Measurements from ENCODE around the gene HAND2.

Gene HAND2

GRCh38 chr4:173509036-173510001 lies 20.7 kb downstream of the HAND2 start:
- H3K27me3 ChIP-seq (ENCODE audit: insufficient read depth, low read length), result peaks cover 91% of the 10 kb centered on the region
- H2AFZ ChIP-seq (ENCODE audit: low read depth, low read length), result peak overlapping the region; percentile 92
- H3K36me3 ChIP-seq (ENCODE audit: insufficient read depth, low read length), result no peaks in the 10 kb centered on the region
- no peaks in the 10 kb centered on the region for H3K4me1 ChIP-seq (ENCODE audit: insufficient read depth, low read length)
- peaks cover 18% of the 10 kb centered on the region for H3K9me3 ChIP-seq (ENCODE audit: low read length)
- peak overlapping the region; percentile 47 for H3K4me3 ChIP-seq (ENCODE audit: low read length)

GRCh38 chr4:173508386-173509035 lies 21.5 kb downstream of the HAND2 start:
- Histone ChIP-seq H3K4me3 (ENCODE audit: low read length) (no peak overlapping the region), H3K4me1 (ENCODE audit: insufficient read depth, low read length) (no peaks in the 10 kb centered on the region), H3K9me3 (ENCODE audit: low read length) (peaks cover 18% of the 10 kb centered on the region), H2AFZ (ENCODE audit: low read depth, low read length) (no peak overlapping the region), H3K27me3 (ENCODE audit: insufficient read depth, low read length) (peaks cover 86% of the 10 kb centered on the region), H3K36me3 (ENCODE audit: insufficient read depth, low read length) (no peaks in the 10 kb centered on the region)

- Histone ChIP-seq H3K9me3 (ENCODE audit: low read length) (peaks cover 18% of the 10 kb centered on the region), H3K4me1 (ENCODE audit: insufficient read depth, low read length) (no peaks in the 10 kb centered on the region), H3K36me3 (ENCODE audit: insufficient read depth, low read length) (no peaks in the 10 kb centered on the region), H3K4me3 (ENCODE audit: low read length) (no peak overlapping the region), H3K27me3 (ENCODE audit: insufficient read depth, low read length) (peaks cover 86% of the 10 kb centered on the region), H2AFZ (ENCODE audit: low read depth, low read length) (no peak overlapping the region)
Observed at GRCh38 chr4:173507471-173508385, 22.3 kb downstream of the HAND2 start.

DNA sequence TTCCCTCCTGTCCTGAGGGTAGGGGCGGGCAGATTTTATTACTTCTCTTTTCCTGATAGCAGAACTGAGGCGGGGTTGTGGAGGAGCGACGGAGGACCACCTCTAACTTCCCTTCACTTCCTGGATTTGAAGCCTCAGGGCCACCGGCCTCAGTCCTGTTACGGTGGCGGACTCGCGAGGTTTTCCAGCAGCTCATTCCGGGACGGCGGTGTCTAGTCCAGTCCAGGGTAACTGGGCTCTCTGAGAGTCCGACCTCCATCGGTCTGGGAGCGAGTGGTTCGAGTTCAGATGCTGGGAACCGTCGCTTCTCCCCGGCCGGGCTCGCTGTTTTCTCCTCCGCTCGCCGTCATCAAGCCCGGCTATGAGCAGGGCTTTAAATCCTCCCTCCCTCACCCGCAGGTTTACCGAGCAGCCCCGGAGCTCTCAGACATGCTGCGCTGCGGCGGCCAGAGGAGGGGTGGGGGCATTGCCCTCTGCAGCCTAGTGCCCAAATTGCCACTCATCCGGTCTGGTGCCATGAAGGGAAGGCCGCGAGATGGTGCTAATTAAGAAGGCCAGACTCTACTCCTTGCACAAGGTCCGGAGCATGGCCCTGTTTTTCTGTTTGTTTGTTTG lies 23.3 kb downstream of the HAND2 start:
- Histone ChIP-seq H3K4me1 (ENCODE audit: insufficient read depth, low read length) (no peaks in the 10 kb centered on the region), H3K4me3 (ENCODE audit: low read length) (no peak overlapping the region), H3K27me3 (ENCODE audit: insufficient read depth, low read length) (peaks cover 81% of the 10 kb centered on the region)

GRCh38 chr4:173505924-173506518 lies 24.0 kb downstream of the HAND2 start:
- H2AFZ ChIP-seq (ENCODE audit: low read depth, low read length), result no peak overlapping the region
- H3K36me3 ChIP-seq (ENCODE audit: insufficient read depth, low read length), result no peaks in the 10 kb centered on the region
- no peaks in the 10 kb centered on the region for H3K4me1 ChIP-seq (ENCODE audit: insufficient read depth, low read length)
- no peak overlapping the region for H3K4me3 ChIP-seq (ENCODE audit: low read length)
- peaks cover 77% of the 10 kb centered on the region for H3K27me3 ChIP-seq (ENCODE audit: insufficient read depth, low read length)
- peaks cover 18% of the 10 kb centered on the region for H3K9me3 ChIP-seq (ENCODE audit: low read length)

More for the DNA sequence above, 23.3 kb downstream of the HAND2 start:
- H3K36me3 ChIP-seq (ENCODE audit: insufficient read depth, low read length), result no peaks in the 10 kb centered on the region
- H2AFZ ChIP-seq (ENCODE audit: low read depth, low read length), result no peak overlapping the region
- peaks cover 18% of the 10 kb centered on the region for H3K9me3 ChIP-seq (ENCODE audit: low read length)

DNA sequence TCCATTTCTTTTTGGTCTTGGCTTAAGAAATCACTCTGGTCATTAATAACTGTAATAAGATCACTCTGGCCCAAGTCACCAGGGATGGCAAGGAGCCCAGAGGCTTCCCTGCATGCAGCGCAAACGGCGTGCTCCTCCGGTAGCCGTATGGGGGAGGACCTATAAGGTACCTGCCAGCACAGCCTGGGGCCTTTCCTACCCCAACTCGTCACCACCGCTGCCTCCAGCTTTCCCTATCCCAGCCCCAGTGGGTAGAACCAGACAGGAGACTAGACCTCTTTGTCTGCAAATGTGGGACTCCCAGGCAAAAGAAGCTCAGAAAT lies 25.9 kb downstream of the HAND2 start:
- Histone ChIP-seq H3K27me3 (ENCODE audit: insufficient read depth, low read length) (peaks cover 65% of the 10 kb centered on the region), H3K4me3 (ENCODE audit: low read length) (no peak overlapping the region)

DNA sequence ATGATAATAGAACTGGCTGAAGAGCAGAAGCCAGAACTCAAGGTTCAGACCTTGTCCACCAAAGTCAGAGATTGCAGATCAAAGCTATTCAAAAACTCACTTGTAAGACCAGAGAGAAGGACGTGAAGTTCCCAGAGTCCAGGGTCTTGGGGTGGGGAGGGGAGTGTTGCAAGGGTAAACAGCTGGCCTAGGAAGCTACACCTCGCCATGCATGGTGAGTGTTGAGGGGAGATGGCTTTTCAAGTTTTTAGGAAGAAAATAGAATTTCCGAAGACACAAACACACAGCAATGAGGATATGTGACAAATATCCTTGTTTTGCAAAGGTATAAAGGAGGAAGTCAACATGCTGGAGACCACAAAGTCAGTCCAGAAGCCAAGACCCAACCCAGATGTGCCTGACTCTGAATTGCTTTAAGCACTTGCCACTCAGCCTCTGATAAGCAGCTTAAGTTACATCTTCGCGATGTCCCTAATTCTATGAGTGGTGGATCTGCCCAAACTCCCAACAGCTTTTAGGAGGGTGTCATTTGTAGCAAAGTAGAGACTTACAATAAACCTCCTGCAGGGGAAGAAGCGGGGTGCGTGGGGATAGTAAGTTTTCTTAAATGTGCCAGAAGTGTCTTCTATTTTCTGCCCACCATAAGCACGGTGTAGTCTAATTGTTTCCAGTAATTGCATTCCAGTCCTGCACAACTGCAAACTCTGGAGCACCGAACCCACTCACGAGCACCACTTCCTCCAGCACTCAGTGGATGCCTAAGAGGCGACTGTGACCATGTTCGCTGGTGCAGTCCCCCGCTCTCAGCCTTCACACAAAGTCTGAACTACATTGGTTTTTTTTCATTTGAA lies 26.5 kb downstream of the HAND2 start:
- H3K9me3 ChIP-seq (ENCODE audit: low read length), result peaks cover 5% of the 10 kb centered on the region
- H3K27me3 ChIP-seq (ENCODE audit: insufficient read depth, low read length), result peaks cover 59% of the 10 kb centered on the region
- no peaks in the 10 kb centered on the region for H3K4me1 ChIP-seq (ENCODE audit: insufficient read depth, low read length)
- no peaks in the 10 kb centered on the region for H3K36me3 ChIP-seq (ENCODE audit: insufficient read depth, low read length)
- H2AFZ ChIP-seq (ENCODE audit: low read depth, low read length), result no peak overlapping the region
- no peak overlapping the region for H3K4me3 ChIP-seq (ENCODE audit: low read length)

More for the DNA sequence above, 25.9 kb downstream of the HAND2 start:
- Histone ChIP-seq H2AFZ (ENCODE audit: low read depth, low read length) (no peak overlapping the region), H3K36me3 (ENCODE audit: insufficient read depth, low read length) (no peaks in the 10 kb centered on the region), H3K4me1 (ENCODE audit: insufficient read depth, low read length) (no peaks in the 10 kb centered on the region), H3K9me3 (ENCODE audit: low read length) (peaks cover 11% of the 10 kb centered on the region)

- H3K27me3 ChIP-seq (ENCODE audit: insufficient read depth, low read length), result peaks cover 49% of the 10 kb centered on the region
Observed at GRCh38 chr4:173502282-173502681, 27.7 kb downstream of the HAND2 start.

GRCh38 chr4:173501592-173502150 lies 28.4 kb downstream of the HAND2 start:
- H3K27me3 ChIP-seq (ENCODE audit: insufficient read depth, low read length), result peaks cover 45% of the 10 kb centered on the region
- H2AFZ ChIP-seq (ENCODE audit: low read depth, low read length), result no peak overlapping the region
- H3K4me3 ChIP-seq (ENCODE audit: low read length), result no peak overlapping the region
- H3K9me3 ChIP-seq (ENCODE audit: low read length), result no peaks in the 10 kb centered on the region
- no peaks in the 10 kb centered on the region for H3K36me3 ChIP-seq (ENCODE audit: insufficient read depth, low read length)
- H3K4me1 ChIP-seq (ENCODE audit: insufficient read depth, low read length), result no peaks in the 10 kb centered on the region

More at GRCh38 chr4:173502282-173502681, 27.7 kb downstream of the HAND2 start:
- Histone ChIP-seq H3K9me3 (ENCODE audit: low read length) (no peaks in the 10 kb centered on the region), H3K4me1 (ENCODE audit: insufficient read depth, low read length) (no peaks in the 10 kb centered on the region), H2AFZ (ENCODE audit: low read depth, low read length) (no peak overlapping the region), H3K4me3 (ENCODE audit: low read length) (no peak overlapping the region), H3K36me3 (ENCODE audit: insufficient read depth, low read length) (no peaks in the 10 kb centered on the region)

DNA sequence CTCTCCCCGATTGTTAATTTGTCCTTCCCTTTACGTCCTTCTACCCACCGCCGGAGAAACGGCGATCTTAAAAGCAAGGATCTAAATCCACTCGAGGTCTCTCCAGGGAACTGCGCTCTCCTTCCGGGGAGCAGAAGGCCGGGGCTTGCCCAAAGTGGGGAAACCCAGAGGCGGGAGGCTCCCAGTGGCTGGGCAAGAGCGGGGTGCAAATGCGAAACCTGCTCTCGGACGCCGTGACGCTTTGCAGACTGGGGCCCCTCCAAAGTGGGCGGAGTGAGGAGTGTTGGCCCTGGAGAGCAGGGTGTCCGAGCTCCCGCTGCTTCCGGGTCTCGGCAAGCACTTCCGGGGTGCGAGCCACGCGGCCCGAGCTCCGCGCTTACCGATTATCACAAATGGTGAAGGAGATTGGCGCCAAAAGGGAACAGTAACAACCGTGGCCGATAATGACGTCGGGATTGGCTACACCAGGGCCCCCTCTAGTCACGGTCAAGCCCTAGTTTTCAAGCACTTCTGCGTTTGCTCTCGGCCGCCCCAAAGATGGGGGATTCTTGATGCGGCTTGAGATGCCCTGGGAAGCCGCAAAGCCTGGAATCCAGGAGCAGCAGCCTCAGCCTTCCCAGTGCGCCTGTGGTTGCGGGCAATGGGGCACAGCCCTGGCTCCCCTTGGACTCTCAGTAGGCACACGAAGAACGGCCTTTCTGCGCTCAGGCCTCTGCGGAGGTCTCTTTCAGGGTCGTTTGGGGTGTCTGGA lies 29.0 kb downstream of the HAND2 start:
- no peaks in the 10 kb centered on the region for H3K4me1 ChIP-seq (ENCODE audit: insufficient read depth, low read length)
- H2AFZ ChIP-seq (ENCODE audit: low read depth, low read length), result no peak overlapping the region
- no peaks in the 10 kb centered on the region for H3K36me3 ChIP-seq (ENCODE audit: insufficient read depth, low read length)
- no peaks in the 10 kb centered on the region for H3K9me3 ChIP-seq (ENCODE audit: low read length)
- peaks cover 42% of the 10 kb centered on the region for H3K27me3 ChIP-seq (ENCODE audit: insufficient read depth, low read length)
- no peak overlapping the region for H3K4me3 ChIP-seq (ENCODE audit: low read length)
